Measurements from ENCODE around the gene P3H2. TPM values are rescaled to one million over a fixed set of nuclear protein-coding genes. Genes with fewer than 3 reads are reported as not detected.
"Not testable (repeated sequence)": the region's sequence is repeated elsewhere in the genome, so short reads cannot be mapped to it uniquely, and the experiment has no call there.

The P3H2 gene
- total RNA-seq, 1 experiment from 2014 or later, result 44.7 TPM

DNA sequence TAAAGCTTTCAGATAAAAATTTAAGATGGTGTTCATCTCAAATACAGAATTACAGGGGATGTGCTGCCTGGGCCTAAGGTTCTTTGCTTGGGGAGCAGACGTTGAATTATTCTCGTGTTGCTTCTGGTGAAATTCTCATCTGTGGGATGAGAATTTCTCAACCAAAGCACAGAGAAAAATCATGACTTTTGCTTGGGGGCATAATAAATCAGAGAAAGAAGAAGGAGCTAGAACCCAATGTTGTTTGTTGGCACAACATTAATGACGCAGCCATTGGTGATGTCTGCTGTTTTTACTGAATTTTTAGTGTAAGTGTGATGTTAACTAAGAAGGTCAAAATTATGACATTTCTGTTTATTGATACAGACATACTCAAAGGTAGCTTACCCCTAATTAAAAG lies 35.7 kb downstream of the P3H2 start:
- no peak overlapping the region for H3K4me3 ChIP-seq (ENCODE audit: insufficient read depth, low read depth, low read length)
- H3K36me3 ChIP-seq (replicated peaks; ENCODE audit: control insufficient read depth, insufficient read depth, low read length), result no peaks in the 10 kb centered on the region
- no peak for DNase-seq
- no peaks in the 10 kb centered on the region for H3K27me3 ChIP-seq (ENCODE audit: control insufficient read depth, insufficient read depth, low read length)

DNA sequence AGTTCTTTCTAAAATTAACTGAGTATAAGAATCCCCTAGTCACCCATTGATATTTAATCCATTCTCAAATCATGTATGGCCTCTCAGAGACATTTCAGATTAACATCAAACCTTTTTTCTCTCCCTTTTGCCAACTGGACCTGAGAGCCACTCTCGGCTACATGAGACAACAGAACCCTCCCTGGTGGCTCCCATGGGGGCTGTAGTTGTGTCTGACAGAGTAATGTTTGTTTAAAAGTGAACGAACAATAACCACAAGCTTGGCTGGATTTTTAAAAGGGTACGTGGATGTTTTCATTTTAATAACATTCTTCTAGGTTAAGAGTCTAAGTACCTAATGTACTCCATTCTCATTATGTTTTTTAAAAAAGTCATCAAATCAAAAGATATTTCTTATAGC lies 37.1 kb downstream of the P3H2 start:
- DNase-seq, result no peak
- Histone ChIP-seq H3K27me3 (ENCODE audit: control insufficient read depth, insufficient read depth, low read length) (no peaks in the 10 kb centered on the region), H3K4me3 (ENCODE audit: insufficient read depth, low read depth, low read length) (no peak overlapping the region), H3K36me3 (replicated peaks; ENCODE audit: control insufficient read depth, insufficient read depth, low read length) (no peaks in the 10 kb centered on the region)

- Histone ChIP-seq H3K27me3 (ENCODE audit: control insufficient read depth, insufficient read depth, low read length) (no peaks in the 10 kb centered on the region), H3K36me3 (replicated peaks; ENCODE audit: control insufficient read depth, insufficient read depth, low read length) (no peaks in the 10 kb centered on the region), H3K4me3 (ENCODE audit: insufficient read depth, low read depth, low read length) (no peak overlapping the region)
- no peak for DNase-seq
Measured at GRCh38 chr3:190081389-190081788, 39.3 kb downstream of the P3H2 start.

- not testable (repeated sequence) for DNase-seq; H3K27me3 ChIP-seq (ENCODE audit: control insufficient read depth, insufficient read depth, low read length); H3K36me3 ChIP-seq (replicated peaks; ENCODE audit: control insufficient read depth, insufficient read depth, low read length); H3K4me3 ChIP-seq (ENCODE audit: insufficient read depth, low read depth, low read length)
Measured at GRCh38 chr3:190079173-190079572, 41.5 kb downstream of the P3H2 start.

DNA sequence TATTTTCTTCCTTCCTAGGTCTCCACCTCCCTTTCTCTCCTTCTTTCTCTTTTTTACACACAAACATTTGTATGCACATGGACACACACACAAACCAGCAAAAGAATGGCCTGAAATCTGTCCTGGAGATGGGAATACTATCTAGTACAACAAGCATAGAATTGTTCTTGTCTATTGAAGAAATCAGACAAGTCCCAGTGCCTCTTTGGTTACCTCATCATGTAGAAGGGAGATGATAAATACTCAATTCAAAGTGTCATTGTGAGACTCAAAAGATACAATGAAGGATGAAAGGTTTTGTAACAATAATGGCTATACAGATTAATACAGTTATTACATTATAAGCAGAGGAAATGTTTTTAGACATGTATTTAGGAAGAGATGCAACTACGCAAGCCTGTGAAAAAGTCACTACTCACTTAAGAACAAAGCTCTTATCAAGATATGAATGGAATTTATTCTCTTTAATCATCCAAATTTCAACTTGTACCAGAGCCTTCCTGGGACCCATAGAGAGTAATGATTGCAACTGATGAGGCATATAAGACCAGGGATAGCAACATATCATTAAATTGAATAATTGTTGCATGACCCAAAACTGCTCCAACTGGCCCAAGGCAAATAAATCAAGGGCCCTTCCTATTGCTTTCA lies 43.2 kb downstream of the P3H2 start:
- DNase-seq, result no peak

GRCh38 chr3:190076601-190077394 lies 43.9 kb downstream of the P3H2 start:
- Histone ChIP-seq H3K36me3 (replicated peaks; ENCODE audit: control insufficient read depth, insufficient read depth, low read length) (no peaks in the 10 kb centered on the region), H3K4me3 (ENCODE audit: insufficient read depth, low read depth, low read length) (no peak overlapping the region), H3K27me3 (ENCODE audit: control insufficient read depth, insufficient read depth, low read length) (no peaks in the 10 kb centered on the region)
- no peak for DNase-seq

More for the DNA sequence above, 43.2 kb downstream of the P3H2 start:
- no peaks in the 10 kb centered on the region for H3K27me3 ChIP-seq (ENCODE audit: control insufficient read depth, insufficient read depth, low read length)
- no peaks in the 10 kb centered on the region for H3K36me3 ChIP-seq (replicated peaks; ENCODE audit: control insufficient read depth, insufficient read depth, low read length)
- H3K4me3 ChIP-seq (ENCODE audit: insufficient read depth, low read depth, low read length), result no peak overlapping the region

GRCh38 chr3:190076136-190076535 lies 44.6 kb downstream of the P3H2 start:
- H3K4me3 ChIP-seq (ENCODE audit: insufficient read depth, low read depth, low read length), result no peak overlapping the region
- no peaks in the 10 kb centered on the region for H3K27me3 ChIP-seq (ENCODE audit: control insufficient read depth, insufficient read depth, low read length)
- no peak for DNase-seq
- H3K36me3 ChIP-seq (replicated peaks; ENCODE audit: control insufficient read depth, insufficient read depth, low read length), result no peaks in the 10 kb centered on the region

DNA sequence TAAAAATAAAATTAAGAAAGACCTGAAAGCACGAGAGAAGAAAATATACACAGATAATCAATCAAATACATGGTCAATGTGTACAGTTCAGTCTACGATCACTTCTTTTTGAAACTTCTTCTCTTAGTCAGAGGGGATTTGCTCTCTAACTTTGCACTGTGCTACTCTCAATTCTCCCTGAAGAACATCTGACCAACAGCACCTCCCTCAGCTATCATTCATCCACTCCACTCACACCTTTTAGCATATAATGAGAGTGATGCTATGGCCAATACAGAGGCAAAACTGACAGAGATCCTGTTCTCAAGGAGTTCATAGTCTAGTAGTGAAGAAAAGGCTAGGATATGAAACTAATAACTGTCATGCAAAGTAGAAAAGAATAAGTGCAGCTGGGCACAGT lies 45.9 kb downstream of the P3H2 start:
- H3K4me3 ChIP-seq (ENCODE audit: insufficient read depth, low read depth, low read length), result no peak overlapping the region
- H3K36me3 ChIP-seq (replicated peaks; ENCODE audit: control insufficient read depth, insufficient read depth, low read length), result no peaks in the 10 kb centered on the region
- no peaks in the 10 kb centered on the region for H3K27me3 ChIP-seq (ENCODE audit: control insufficient read depth, insufficient read depth, low read length)
- no peak for DNase-seq

GRCh38 chr3:190073264-190074008 lies 47.3 kb downstream of the P3H2 start:
- no peak for DNase-seq
- H3K36me3 ChIP-seq (replicated peaks; ENCODE audit: control insufficient read depth, insufficient read depth, low read length), result no peaks in the 10 kb centered on the region
- H3K27me3 ChIP-seq (ENCODE audit: control insufficient read depth, insufficient read depth, low read length), result no peaks in the 10 kb centered on the region
- H3K4me3 ChIP-seq (ENCODE audit: insufficient read depth, low read depth, low read length), result no peak overlapping the region

DNA sequence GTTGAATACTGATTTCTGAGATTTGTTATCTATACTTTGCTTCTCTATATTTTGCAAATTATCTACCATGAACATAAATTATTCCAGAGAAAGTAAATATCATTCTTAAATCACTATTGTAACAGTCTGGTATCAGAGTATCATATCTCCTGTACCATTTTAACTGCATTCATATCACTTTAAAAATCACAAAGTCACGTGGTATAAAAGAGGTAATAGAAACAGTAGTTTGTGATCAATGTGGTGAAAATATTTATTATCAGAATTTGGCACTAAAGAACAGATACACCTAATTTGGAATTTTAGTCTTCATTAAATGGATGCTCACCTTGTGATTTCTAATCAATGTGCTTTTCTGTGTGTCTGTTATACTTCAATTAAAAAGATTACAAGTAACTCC lies 47.8 kb downstream of the P3H2 start:
- no peaks in the 10 kb centered on the region for H3K36me3 ChIP-seq (replicated peaks; ENCODE audit: control insufficient read depth, insufficient read depth, low read length)
- no peak overlapping the region for H3K4me3 ChIP-seq (ENCODE audit: insufficient read depth, low read depth, low read length)
- no peak for DNase-seq
- H3K27me3 ChIP-seq (ENCODE audit: control insufficient read depth, insufficient read depth, low read length), result no peaks in the 10 kb centered on the region

DNA sequence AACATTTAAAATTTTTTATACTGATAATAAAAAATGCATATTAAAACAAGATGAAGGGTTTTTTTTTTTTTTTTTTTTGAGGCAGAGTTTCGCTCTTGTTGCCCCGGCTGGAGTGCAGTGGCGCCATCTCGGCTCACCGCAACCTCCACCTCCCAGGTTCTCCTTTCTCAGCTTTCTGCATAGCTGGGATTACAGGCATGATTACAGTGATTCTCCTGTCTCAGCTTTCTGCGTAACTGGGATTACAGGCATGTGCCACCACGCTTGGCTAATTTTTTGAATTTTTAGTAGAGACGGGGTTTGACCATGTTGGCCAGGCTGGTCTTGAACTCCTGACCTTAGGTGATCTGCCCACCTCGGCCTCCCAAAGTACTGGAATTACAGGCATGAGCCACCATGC lies 48.8 kb downstream of the P3H2 start:
- H3K4me3 ChIP-seq (ENCODE audit: insufficient read depth, low read depth, low read length); DNase-seq; H3K36me3 ChIP-seq (replicated peaks; ENCODE audit: control insufficient read depth, insufficient read depth, low read length); H3K27me3 ChIP-seq (ENCODE audit: control insufficient read depth, insufficient read depth, low read length): not testable (repeated sequence)

GRCh38 chr3:190070622-190071347 lies 49.9 kb downstream of the P3H2 start:
- H3K4me3 ChIP-seq (ENCODE audit: insufficient read depth, low read depth, low read length), result no peak overlapping the region
- DNase-seq, result no peak
- no peaks in the 10 kb centered on the region for H3K27me3 ChIP-seq (ENCODE audit: control insufficient read depth, insufficient read depth, low read length)
- H3K36me3 ChIP-seq (replicated peaks; ENCODE audit: control insufficient read depth, insufficient read depth, low read length), result no peaks in the 10 kb centered on the region

GRCh38 chr3:190065204-190065603 lies 55.5 kb downstream of the P3H2 start:
- Histone ChIP-seq H3K36me3 (replicated peaks; ENCODE audit: control insufficient read depth, insufficient read depth, low read length) (no peaks in the 10 kb centered on the region), H3K27me3 (ENCODE audit: control insufficient read depth, insufficient read depth, low read length) (no peaks in the 10 kb centered on the region), H3K4me3 (ENCODE audit: insufficient read depth, low read depth, low read length) (no peak overlapping the region)
- no peak for DNase-seq

DNA sequence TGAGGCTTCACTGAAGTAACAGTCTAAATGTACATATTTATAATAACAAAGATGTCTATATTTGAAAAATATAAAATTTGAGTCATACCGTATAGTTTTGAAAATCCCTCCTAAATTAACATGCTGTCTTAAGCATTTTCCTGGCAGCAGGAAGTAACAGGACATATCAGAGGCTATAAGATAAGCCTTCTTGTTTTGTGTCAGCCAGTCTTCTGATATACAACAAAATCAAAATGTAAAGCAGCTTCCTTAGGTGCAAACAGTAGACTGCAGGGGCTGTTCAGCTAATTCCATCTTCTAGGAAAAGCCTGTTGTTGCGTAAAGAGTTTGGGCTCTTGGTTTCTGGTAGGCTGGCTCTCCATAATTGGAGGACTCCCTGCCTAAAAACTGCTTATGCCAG lies 56.0 kb downstream of the P3H2 start:
- DNase-seq, result no peak

More for the DNA sequence above, 56.0 kb downstream of the P3H2 start:
- Histone ChIP-seq H3K36me3 (replicated peaks; ENCODE audit: control insufficient read depth, insufficient read depth, low read length) (no peaks in the 10 kb centered on the region), H3K27me3 (ENCODE audit: control insufficient read depth, insufficient read depth, low read length) (no peaks in the 10 kb centered on the region), H3K4me3 (ENCODE audit: insufficient read depth, low read depth, low read length) (no peak overlapping the region)

Data from H7 (cell line).